ENCODE measurements around the gene MFSD11.

Gene MFSD11

GRCh38 chr17:76757256-76757655 is 19.3 kb downstream of the MFSD11 start:
- H3K79me1 ChIP-seq (replicated peaks; ENCODE audit: low read length, poor library complexity, severe bottlenecking) = no peaks in the 10 kb centered on the region
- H3K36me3 ChIP-seq (ENCODE audit: control insufficient read depth in 1 of 2, insufficient read depth in 2 of 2, low read depth in 1 of 2, low read length in 2 of 2) = peaks cover 7 to 51% of the 10 kb centered on the region in 2 experiments
- H3K18ac ChIP-seq (ENCODE audit: low read depth in 1 of 2, low read length in 2 of 2) = no peak overlapping the region

DNA sequence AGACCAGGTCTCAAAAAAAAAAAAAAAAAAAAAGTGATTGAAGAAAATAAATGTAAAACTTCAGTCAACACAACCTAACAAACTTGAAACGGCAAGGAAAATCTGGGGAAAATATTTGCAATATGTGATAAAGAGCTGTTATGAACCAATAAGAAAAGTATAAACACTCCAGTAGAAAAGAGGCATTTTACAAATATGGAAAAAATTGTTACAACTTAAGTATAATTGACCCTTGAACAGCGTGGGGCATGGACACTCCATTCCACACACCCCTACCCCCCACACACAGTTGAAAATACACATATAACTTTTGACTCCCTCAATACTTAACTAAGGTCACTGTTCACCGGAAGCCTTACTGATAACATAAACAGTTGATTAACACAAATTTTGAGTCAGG is 20.7 kb downstream of the MFSD11 start:
- Histone ChIP-seq H3K4me2 (ENCODE audit: low read length, poor library complexity, severe bottlenecking) (no peak overlapping the region), H4K91ac (ENCODE audit: low read length) (no peak overlapping the region), H2AK5ac (ENCODE audit: low read length, severe bottlenecking) (no peak overlapping the region), H3K9ac (ENCODE audit: low read length) (no peak overlapping the region), H2BK5ac (ENCODE audit: low read depth, low read length, poor library complexity, severe bottlenecking) (no peak overlapping the region), H3K36me3 (ENCODE audit: control insufficient read depth in 1 of 2, insufficient read depth in 2 of 2, low read depth in 1 of 2, low read length in 2 of 2) (peaks cover 7 to 49% of the 10 kb centered on the region in 2 experiments), H3K27me3 (ENCODE audit: control insufficient read depth in 1 of 2, insufficient read depth in 1 of 2, low read length in 2 of 2) (no peaks in the 10 kb centered on the region), H2AFZ (ENCODE audit: low read depth, low read length) (no peak overlapping the region), H3K4me1 (ENCODE audit: control insufficient read depth, insufficient read depth, low read depth, low read length) (peaks cover 3% of the 10 kb centered on the region), H2BK120ac (ENCODE audit: low read depth, low read length) (no peak overlapping the region), H3K14ac (ENCODE audit: low read length in 2 of 2) (no peak overlapping the region), H2BK15ac (ENCODE audit: low read depth, poor library complexity, severe bottlenecking) (no peak overlapping the region), H3K79me1 (replicated peaks; ENCODE audit: low read length, poor library complexity, severe bottlenecking) (no peaks in the 10 kb centered on the region), H3K18ac (ENCODE audit: low read depth in 1 of 2, low read length in 2 of 2) (no peak overlapping the region), H4K8ac (ENCODE audit: low read length) (no peak overlapping the region), H3K23ac (ENCODE audit: low read length in 2 of 2) (no peak overlapping the region), H3K9me3 (ENCODE audit: control insufficient read depth, low read length) (no peaks in the 10 kb centered on the region), H3K27ac (ENCODE audit: low read length, poor library complexity, severe bottlenecking) (no peak overlapping the region), H3K4ac (ENCODE audit: low read depth in 1 of 2, low read length in 2 of 2) (no peak overlapping the region), H2BK12ac (ENCODE audit: low read length in 2 of 2) (no peak overlapping the region), H3K4me3 (ENCODE audit: insufficient read depth in 1 of 2, low read depth in 1 of 2, low read length in 2 of 2) (no peak overlapping the region)
- DNase-seq = no peak
- 100% methylated on average over 2 of the region's 3 CpGs for WGBS

More at GRCh38 chr17:76757256-76757655, 19.3 kb downstream of the MFSD11 start:
- H2BK120ac ChIP-seq (ENCODE audit: low read depth, low read length) = no peak overlapping the region
- H4K91ac ChIP-seq (ENCODE audit: low read length) = peak overlapping the region; percentile 56
- DNase-seq = no peak
- no peaks in the 10 kb centered on the region for H3K9me3 ChIP-seq (ENCODE audit: control insufficient read depth, low read length)
- H3K23ac ChIP-seq (ENCODE audit: low read length in 2 of 2) = no peak overlapping the region
- WGBS = 90% methylated on average over 5 of the region's 5 CpGs
- H3K4ac ChIP-seq (ENCODE audit: low read depth in 1 of 2, low read length in 2 of 2) = no peak overlapping the region
- H3K9ac ChIP-seq (ENCODE audit: low read length) = no peak overlapping the region
- no peak overlapping the region for H2AK5ac ChIP-seq (ENCODE audit: low read length, severe bottlenecking)
- no peak overlapping the region for H3K4me2 ChIP-seq (ENCODE audit: low read length, poor library complexity, severe bottlenecking)
- no peak overlapping the region for H3K4me3 ChIP-seq (ENCODE audit: insufficient read depth in 1 of 2, low read depth in 1 of 2, low read length in 2 of 2)
- H3K27ac ChIP-seq (ENCODE audit: low read length, poor library complexity, severe bottlenecking) = no peak overlapping the region
- no peak overlapping the region for H2BK15ac ChIP-seq (ENCODE audit: low read depth, poor library complexity, severe bottlenecking)
- no peak overlapping the region for H4K8ac ChIP-seq (ENCODE audit: low read length)
- H3K4me1 ChIP-seq (ENCODE audit: control insufficient read depth, insufficient read depth, low read depth, low read length) = peaks cover 6% of the 10 kb centered on the region
- H3K27me3 ChIP-seq (ENCODE audit: control insufficient read depth in 1 of 2, insufficient read depth in 1 of 2, low read length in 2 of 2) = no peaks in the 10 kb centered on the region
- H2AFZ ChIP-seq (ENCODE audit: low read depth, low read length) = no peak overlapping the region
- H2BK12ac ChIP-seq (ENCODE audit: low read length in 2 of 2) = no peak overlapping the region
- no peak overlapping the region for H2BK5ac ChIP-seq (ENCODE audit: low read depth, low read length, poor library complexity, severe bottlenecking)
- no peak overlapping the region for H3K14ac ChIP-seq (ENCODE audit: low read length in 2 of 2)

DNA sequence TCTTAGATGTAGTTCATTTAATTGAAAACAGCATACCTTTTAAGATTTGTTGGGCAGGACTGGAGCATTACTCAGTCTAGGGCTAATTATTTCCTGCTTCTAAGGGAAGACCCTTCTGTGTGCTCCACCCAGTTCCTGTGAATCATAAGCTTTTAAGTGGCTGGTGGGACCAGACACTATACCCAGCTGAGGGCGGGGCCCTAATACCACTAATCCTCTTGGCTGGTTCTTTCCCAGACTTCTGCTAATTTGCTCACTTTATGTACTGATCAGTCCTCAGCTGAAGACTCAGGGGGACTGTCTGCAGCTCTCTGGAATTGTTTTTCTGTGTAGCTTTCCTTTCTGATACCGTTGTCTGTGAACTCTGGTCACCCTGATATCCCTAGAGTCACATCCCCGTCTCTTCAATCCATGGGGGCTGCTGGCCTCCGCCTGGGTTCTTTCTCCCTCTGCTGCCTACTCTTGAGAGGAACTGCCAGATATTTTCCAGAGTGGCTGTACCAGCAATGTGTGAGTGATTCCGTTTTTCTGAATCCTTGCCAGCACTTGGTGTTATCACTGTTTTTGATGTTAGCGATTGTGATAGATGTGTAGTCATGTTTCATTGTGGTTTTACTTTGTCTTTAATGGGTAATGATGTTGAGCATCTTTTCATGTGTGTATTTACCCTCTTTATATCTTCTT is 35.1 kb downstream of the MFSD11 start:
- Histone ChIP-seq H3K23ac (ENCODE audit: low read length in 2 of 2) (no peak overlapping the region), H3K4me2 (ENCODE audit: low read length, poor library complexity, severe bottlenecking) (no peak overlapping the region), H2AFZ (ENCODE audit: low read depth, low read length) (no peak overlapping the region), H2BK12ac (ENCODE audit: low read length in 2 of 2) (no peak overlapping the region), H3K18ac (ENCODE audit: low read depth in 1 of 2, low read length in 2 of 2) (peak overlapping the region in 1 of 2 experiments; percentile 75), H2BK5ac (ENCODE audit: low read depth, low read length, poor library complexity, severe bottlenecking) (no peak overlapping the region), H2BK15ac (ENCODE audit: low read depth, poor library complexity, severe bottlenecking) (no peak overlapping the region), H4K8ac (ENCODE audit: low read length) (peak overlapping the region; percentile 54), H4K91ac (ENCODE audit: low read length) (no peak overlapping the region), H2AK5ac (ENCODE audit: low read length, severe bottlenecking) (no peak overlapping the region), H3K9ac (ENCODE audit: low read length) (peak overlapping the region; percentile 58), H3K4ac (ENCODE audit: low read depth in 1 of 2, low read length in 2 of 2) (no peak overlapping the region), H3K27me3 (ENCODE audit: control insufficient read depth in 1 of 2, insufficient read depth in 1 of 2, low read length in 2 of 2) (no peaks in the 10 kb centered on the region), H3K4me3 (ENCODE audit: insufficient read depth in 1 of 2, low read depth in 1 of 2, low read length in 2 of 2) (peak overlapping the region in 1 of 2 experiments; percentile 54), H3K14ac (ENCODE audit: low read length in 2 of 2) (no peak overlapping the region), H2BK120ac (ENCODE audit: low read depth, low read length) (no peak overlapping the region), H3K9me3 (ENCODE audit: control insufficient read depth, low read length) (no peaks in the 10 kb centered on the region), H3K79me1 (replicated peaks; ENCODE audit: low read length, poor library complexity, severe bottlenecking) (no peaks in the 10 kb centered on the region), H3K4me1 (ENCODE audit: control insufficient read depth, insufficient read depth, low read depth, low read length) (no peaks in the 10 kb centered on the region), H3K27ac (ENCODE audit: low read length, poor library complexity, severe bottlenecking) (no peak overlapping the region), H3K36me3 (ENCODE audit: control insufficient read depth in 1 of 2, insufficient read depth in 2 of 2, low read depth in 1 of 2, low read length in 2 of 2) (peaks cover 19 to 63% of the 10 kb centered on the region in 2 experiments)
- WGBS = 47% methylated on average over 6 of the region's 6 CpGs
- peak; percentile 95 for DNase-seq

DNA sequence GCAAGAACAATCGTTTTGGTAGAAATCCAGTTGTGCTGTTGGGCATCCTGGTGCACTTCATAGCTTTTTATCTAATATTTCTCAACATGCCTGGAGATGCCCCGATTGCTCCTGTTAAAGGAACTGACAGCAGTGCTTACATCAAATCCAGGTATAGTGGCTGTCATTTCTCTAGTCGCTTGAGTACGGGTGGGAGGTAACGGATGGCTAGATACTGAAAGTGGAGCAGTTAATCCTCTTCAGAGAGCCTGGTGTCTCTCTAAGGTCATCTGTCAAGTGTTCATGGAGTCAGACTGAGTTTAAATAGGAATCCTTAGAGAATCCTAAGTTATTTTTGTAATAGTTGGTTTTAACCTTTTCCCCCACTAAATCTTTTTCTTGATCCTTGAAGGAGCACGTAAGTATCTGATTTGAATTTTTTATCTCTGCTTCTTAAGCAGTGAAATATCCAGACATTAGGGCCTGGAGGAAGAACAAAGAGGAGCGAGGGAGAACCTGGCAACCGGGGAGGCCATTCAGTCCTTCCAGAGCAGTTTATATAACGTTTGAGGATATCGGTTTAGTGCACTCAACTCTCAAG is 37.2 kb downstream of the MFSD11 start:
- Histone ChIP-seq H4K91ac (ENCODE audit: low read length) (no peak overlapping the region), H3K4me2 (ENCODE audit: low read length, poor library complexity, severe bottlenecking) (no peak overlapping the region), H2AFZ (ENCODE audit: low read depth, low read length) (no peak overlapping the region), H3K36me3 (ENCODE audit: control insufficient read depth in 1 of 2, insufficient read depth in 2 of 2, low read depth in 1 of 2, low read length in 2 of 2) (peaks cover 19 to 56% of the 10 kb centered on the region in 2 experiments), H2AK5ac (ENCODE audit: low read length, severe bottlenecking) (no peak overlapping the region), H2BK12ac (ENCODE audit: low read length in 2 of 2) (no peak overlapping the region), H3K9ac (ENCODE audit: low read length) (no peak overlapping the region), H3K14ac (ENCODE audit: low read length in 2 of 2) (no peak overlapping the region), H2BK5ac (ENCODE audit: low read depth, low read length, poor library complexity, severe bottlenecking) (no peak overlapping the region), H3K4ac (ENCODE audit: low read depth in 1 of 2, low read length in 2 of 2) (no peak overlapping the region), H3K18ac (ENCODE audit: low read depth in 1 of 2, low read length in 2 of 2) (no peak overlapping the region), H3K27me3 (ENCODE audit: control insufficient read depth in 1 of 2, insufficient read depth in 1 of 2, low read length in 2 of 2) (no peaks in the 10 kb centered on the region), H2BK120ac (ENCODE audit: low read depth, low read length) (no peak overlapping the region), H3K23ac (ENCODE audit: low read length in 2 of 2) (no peak overlapping the region), H3K27ac (ENCODE audit: low read length, poor library complexity, severe bottlenecking) (no peak overlapping the region), H2BK15ac (ENCODE audit: low read depth, poor library complexity, severe bottlenecking) (no peak overlapping the region), H3K79me1 (replicated peaks; ENCODE audit: low read length, poor library complexity, severe bottlenecking) (no peaks in the 10 kb centered on the region), H3K9me3 (ENCODE audit: control insufficient read depth, low read length) (no peaks in the 10 kb centered on the region), H4K8ac (ENCODE audit: low read length) (no peak overlapping the region), H3K4me3 (ENCODE audit: insufficient read depth in 1 of 2, low read depth in 1 of 2, low read length in 2 of 2) (no peak overlapping the region), H3K4me1 (ENCODE audit: control insufficient read depth, insufficient read depth, low read depth, low read length) (no peaks in the 10 kb centered on the region)
- DNase-seq = no peak
- WGBS = 93% methylated on average over 10 of the region's 10 CpGs
